Stimulated activated naive CD4-positive, alpha-beta T cell (primary cell): ENCODE data around the gene MACROD2.
"Not testable (repeated sequence)": the region's sequence is repeated elsewhere in the genome, so short reads cannot be mapped to it uniquely, and the experiment has no call there.

ENCODE experiments used
- DNase-seq, 6 experiments: peaks; one replicate each; lab custom pipeline; 2025; lab: John Stamatoyannopoulos, UW

The MACROD2 gene

DNA sequence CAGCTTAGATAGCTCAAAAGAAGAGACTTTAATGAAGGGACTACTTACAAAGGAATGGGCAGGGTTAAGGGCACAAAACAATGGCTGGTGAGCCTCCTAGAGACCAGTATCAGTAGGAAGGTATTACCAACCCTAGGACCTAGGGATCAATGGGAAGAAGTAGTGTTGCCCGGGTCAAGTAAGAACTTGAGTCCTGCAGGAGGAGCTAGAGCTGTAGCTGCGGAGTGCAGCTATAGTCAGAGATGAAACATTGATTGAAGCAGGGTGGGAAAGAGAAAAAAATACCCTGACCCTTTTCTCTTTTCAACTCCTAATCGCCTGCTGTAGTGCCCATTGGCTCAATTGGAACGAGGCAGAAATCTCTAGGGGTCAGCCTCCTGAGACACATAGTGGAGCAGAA is 198.1 kb downstream of the MACROD2 start:
- no peak for DNase-seq

- DNase-seq: no peak
These were observed 198.6 kb downstream of the MACROD2 start for GRCh38 chr20:14193885-14194284.

DNA sequence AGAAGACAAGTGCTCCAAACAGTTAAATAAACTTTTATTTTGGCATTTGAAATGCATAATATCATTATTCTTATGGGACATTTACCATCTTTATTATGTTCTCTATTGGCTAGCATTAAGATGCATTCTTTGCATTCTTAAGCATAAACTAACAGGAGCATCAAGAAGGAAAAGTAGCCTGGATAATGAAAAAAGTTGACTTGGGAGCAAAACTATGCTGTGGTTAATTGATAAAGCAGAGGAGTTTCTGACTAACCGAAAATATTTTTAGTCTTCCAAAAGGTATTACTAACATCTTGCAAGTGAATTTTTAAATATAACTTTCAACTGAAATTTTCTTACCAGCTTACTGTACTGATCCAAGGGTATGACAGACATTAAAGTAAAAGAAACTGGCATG is 201.8 kb downstream of the MACROD2 start:
- no peak for DNase-seq

GRCh38 chr20:14198416-14198815 is 203.1 kb downstream of the MACROD2 start:
- DNase-seq: no peak

DNA sequence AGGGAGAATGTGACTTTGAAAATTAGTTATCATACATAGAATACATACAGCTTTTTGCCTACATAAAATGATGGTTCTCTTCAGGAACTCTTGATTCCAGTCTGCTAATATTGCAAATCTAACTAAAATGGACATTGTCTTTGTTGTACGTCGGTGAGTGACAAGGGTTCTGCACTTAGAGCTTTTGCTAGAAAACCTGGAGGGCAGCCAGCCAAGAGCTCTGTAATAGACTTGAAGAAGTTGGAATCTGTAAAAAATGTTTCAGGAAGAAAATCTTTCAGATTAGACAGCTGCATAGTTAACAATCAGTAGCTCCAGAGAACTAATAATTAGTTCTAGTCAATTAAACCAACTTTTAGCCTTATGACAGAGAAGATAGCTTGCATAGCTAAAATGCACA is 203.8 kb downstream of the MACROD2 start:
- DNase-seq: no peak

DNA sequence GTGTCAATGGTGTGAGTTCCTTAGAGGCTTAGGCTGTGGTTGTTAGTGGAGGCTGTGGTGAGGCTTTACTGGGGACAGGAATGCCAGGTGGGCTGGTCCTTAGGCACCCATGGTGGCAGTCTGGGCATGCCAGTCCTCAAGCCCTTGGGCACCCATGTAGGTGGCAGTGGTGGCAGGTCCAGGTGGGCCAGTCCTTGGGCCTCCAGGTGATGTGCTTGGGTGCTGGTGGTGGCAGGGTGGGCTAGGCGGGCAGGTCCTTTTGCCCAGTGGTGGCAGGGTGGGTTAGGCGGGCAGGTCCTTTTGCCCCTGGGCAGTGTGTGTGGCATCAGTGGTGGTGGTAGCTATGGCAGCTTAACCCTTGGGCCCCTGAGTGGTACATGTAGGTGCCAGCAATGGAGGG is 208.3 kb downstream of the MACROD2 start:
- no peak for DNase-seq

GRCh38 chr20:14207591-14207990 is 212.3 kb downstream of the MACROD2 start:
- DNase-seq: no peak

- DNase-seq: no peak
These were observed 213.6 kb downstream of the MACROD2 start for GRCh38 chr20:14208956-14209355.

- DNase-seq: no peak
These were observed 214.8 kb downstream of the MACROD2 start for GRCh38 chr20:14210146-14210545.

DNA sequence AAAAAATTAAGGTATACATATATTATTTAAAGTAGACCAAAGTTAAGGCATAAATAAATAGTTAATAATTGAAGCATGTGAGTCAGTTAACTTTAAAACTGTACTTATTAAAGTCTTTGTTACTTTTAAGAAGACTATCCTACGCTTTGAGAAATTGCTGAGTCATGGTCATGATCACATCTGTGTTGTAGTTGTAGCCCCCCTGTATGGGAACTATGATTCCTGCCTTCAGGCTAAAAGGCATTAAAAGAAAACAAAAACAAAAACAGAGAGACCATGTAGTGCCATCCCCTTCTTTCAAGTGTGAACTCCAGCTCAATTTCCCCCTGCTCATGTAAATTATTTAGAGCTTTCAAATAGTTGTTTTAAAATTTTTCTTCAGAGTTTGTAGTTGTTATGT is 218.7 kb downstream of the MACROD2 start:
- no peak for DNase-seq

DNA sequence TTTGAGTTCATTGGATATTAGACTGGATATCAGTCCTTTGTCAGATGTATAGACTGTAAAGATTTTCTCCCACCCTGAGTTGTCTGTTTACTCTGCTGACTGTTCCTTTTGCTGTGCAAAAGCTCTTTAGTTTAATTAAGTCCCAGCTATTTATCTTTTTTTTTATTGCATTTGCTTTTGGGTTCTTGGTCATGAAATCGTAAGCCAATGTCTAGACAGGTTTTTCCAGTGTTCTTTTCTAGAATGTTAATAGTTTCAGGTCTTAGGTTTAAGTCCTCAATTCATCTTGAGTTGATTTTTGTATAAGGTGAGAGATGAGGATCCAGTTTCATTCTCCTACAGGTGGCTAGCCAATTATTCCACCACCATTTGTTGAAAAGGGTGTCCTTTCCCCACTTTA is 220.6 kb downstream of the MACROD2 start:
- not testable (repeated sequence) for DNase-seq

DNA sequence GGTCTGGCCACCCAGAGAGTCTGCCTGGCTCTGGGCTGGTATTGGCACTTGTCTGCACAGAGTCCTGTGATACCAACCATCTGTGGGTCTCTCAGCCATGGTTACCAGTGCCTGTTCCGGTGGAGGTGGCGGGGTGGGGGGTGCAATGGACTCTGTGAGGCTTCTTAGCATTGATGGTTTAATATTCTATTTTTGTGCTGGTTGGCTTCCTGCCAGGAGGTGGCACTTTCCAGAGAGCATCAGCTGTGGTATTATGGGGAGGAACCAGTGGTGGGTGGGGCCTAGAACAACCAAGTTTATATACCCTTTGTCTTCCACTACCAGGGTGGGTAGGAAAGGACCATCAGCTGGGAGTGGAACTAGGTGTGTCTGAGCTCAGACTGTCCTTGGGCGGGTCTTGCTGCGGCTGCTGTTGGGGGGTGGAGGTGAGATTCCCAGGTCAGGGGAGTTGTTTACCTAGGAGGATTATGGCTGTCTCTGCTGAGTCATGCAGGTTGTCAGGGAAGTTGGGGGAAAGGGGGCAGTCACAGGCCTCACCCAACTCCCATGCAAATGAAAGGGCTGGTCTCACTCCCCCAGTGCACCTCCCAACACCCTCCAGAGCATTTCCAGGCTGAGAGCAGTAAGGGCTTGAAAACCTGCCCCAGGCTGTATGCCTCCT is 224.6 kb downstream of the MACROD2 start:
- no peak for DNase-seq

GRCh38 chr20:14220986-14221385 is 225.7 kb downstream of the MACROD2 start:
- no peak for DNase-seq

GRCh38 chr20:14223806-14224205 is 228.5 kb downstream of the MACROD2 start:
- no peak for DNase-seq

DNA sequence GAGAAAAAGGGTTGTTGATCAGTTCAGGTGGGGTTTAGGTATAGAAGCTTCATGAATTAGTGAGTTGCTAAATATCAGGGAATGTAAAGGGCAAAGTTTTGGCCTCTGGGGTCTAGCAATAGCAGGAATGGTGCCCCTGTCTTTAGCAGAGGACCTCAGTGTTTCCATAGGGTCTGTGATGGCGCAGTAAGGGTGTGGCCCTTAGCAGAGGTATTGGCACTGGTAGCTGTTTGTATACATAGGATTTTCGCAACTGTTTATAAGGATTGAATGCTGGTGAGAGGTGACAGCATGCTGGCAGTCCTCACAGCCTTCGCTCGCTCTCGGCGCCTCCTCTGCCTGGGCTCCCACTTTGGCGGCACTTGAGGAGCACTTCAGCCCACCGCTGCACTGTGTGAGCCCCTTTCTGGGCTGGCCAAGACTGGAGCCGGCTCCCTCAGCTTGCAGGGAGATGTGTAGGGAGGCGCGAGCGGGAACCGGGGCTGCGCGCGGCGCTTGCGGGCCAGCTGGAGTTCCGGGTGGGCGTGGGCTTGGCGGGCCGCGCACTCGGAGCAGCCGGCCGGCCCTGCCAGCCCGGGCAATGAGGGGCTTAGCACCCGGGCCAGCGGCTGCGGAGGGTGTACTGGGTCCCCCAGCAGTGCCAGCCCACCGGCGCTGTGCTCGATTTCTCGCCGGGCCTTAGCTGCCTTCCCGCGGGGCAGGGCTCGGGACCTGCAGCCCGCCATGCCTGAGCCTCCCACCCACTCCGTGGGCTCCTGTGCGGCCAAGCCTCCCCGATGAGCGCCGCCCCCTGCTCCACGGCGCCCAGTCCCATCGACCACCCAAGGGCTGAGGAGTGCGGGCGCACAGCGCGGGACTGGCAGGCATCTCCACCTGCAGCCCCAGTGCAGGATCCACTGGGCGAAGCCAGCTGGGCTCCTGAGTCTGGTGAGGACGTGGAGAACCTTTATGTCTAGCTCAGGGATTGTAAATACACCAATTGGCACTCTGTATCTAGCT is 231.0 kb downstream of the MACROD2 start:
- not testable (repeated sequence) for DNase-seq

DNA sequence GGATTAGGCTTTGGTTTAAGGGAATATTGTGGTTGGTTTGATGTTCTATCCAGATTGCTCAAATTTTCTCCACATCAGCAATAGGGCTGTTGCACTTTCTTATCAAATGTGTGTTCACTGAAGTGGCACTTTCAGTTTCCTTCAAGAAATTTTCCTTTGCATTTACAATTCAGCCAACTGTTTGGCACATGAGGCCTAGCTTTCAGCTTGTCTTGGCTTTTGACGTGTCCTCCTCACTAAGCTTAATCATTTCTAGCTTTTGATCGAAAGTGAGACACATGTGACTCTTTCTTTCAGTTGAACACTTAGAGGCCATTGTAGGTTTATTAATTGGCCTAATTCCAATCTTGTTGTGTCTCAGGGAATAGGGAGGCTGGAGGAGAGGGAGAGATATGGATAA is 237.3 kb downstream of the MACROD2 start:
- DNase-seq: no peak

- DNase-seq: no peak
These were observed 239.5 kb downstream of the MACROD2 start for GRCh38 chr20:14234666-14235295.

DNA sequence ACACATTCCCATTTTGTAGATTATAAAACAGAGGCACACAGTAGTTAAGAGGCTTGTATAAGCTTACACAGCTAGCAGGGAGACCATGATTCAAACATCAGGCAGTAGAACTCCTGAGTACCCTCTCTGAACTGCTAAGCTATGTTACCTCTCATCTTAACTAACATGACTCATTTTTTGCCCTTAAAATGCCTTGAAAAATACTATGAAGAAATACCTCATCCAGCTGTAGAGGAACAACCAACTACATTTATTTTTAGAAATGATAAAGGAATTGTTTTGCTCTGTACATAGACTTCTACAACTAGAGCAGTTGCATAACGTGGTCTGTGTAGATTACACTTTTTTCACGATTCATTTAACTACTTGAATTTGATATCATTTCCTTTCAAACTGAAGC is 240.0 kb downstream of the MACROD2 start:
- DNase-seq: no peak

DNA sequence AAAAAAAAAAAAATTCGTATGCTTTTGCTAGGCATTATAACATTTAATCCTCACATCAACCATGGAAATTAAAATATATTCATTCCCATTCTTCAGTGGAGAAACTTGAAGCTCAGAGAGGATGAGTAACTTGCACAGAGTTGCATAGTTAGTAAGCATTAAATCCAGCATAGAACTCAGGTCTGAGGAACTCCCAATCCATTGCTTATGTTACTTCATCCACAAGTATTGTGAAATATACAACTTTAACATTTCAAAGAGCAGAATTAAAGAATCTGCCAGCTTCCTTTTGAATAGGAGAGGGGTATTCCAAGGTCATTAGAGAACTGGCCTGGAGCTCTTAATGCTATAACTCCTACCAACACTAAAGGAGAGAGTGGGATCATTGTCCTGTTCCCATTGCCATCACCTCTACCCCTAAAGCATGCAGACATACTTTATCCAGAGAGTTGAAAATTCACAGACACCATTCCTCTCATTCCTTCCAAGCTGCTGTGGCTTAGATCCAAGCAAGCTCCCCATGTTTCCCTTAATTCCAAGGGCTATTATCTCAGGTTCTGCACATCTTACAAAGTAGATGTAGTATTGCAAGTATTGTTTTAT is 250.2 kb downstream of the MACROD2 start:
- DNase-seq: no peak

DNA sequence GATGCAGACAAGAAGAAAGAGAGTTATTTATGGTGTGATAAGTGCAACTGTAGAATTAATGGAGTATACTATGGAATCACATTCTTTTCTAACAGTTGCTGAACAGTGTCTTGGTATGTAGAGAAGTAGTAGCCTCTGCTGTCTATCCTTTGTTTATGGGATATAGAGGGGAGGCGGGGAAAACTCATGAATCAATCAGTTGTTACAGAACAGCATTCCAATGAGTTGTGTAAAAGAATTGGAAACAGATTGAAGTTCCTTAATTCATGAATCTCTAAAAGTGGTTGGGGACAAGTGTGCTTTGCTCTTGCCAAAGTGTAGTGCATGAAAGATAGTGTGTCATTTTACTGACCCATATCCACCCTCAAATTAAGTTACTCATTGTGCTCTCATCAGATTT is 264.4 kb downstream of the MACROD2 start:
- no peak for DNase-seq

DNA sequence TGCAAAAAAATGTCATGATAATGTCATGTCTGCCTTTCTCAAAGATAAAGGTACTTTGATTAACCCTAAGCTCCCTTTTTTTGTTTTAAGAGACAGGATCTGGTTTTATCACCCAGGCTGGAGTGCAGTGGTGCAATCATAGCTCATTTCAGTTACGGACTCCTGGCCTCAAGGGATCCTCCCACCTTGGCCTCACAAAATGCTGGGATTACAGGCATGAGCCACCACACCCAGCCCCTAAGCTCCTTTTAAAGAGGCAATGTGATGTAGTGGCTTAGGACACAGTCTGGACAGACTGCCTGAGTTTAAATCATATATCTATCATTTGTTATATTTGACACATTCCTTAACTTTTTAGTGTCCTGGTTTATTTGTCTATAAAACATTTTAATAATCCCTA is 265.1 kb downstream of the MACROD2 start:
- no peak for DNase-seq

DNA sequence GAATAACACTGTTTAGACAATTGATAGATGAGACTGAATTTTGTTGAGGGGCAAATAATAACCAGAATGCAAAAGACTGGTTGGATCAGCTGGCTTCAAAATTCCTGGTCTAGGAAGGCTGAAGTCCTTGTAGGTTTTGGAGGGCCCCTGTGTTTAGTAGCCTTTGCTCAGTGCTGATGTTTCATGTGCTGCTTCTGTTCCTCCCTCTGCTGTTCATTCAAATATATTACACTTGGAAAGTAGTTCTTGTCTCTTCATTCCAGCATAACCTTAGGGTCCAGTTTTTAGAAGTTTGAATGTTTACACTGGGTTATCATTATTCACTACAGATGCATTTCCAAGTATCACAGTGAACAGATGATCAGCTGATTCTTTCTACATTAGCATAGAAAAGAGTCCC is 269.6 kb downstream of the MACROD2 start:
- no peak for DNase-seq
